Measurements from ENCODE around the gene CERS6.

Gene CERS6

DNA sequence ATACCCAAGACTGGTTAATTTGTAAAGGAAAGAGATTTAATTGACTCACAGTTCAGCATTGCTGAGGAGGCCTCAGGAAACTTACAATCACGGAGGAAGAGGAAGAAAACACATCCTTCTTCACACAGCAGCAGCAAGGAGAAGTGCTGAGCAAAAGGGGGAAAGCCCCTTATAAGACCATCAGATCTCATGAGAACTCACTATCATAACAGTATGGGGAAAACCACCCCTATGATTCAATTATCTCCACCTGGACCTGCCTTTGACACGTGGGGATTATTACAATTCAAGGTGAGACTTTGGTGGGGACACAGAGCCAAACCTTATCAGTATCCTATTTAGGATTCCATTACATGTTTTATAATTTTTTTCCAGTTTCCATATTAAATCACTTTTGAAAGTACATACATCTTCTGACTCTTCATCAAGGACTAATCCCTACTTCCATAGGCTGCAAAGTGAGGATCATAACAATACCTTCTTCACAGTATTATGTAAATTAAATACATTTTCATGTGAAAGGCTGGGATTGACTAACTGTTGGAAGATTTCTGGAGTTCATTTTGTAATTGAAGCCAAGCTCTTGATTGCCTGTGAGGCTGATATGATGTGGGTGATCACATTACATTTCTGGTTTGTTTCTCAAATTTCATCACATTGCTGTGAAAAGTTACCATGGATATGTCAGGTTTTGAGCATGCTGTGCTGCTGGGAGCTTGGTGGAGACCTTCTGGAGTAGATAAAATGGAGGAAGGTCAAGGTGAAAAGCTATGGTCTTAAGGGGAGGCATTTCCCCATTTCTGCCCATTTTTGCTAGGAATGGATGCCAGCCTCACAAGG is 31.7 kb upstream of the CERS6 start:
- TF ChIP-seq ZNF565 (CRISPR knock-in tag; conservative IDR thresholded peaks at IDR 0.05; ENCODE audit: low read depth) (no peak), RARB (CRISPR knock-in tag; IDR thresholded peaks at IDR 0.05) (no peak), ISL1 (CRISPR knock-in tag; IDR thresholded peaks at IDR 0.05) (no peak), ESRRG (CRISPR knock-in tag; IDR thresholded peaks at IDR 0.05) (no peak), ZNF8 (CRISPR knock-in tag; IDR thresholded peaks at IDR 0.05) (no peak), OSR1 (CRISPR knock-in tag; IDR thresholded peaks at IDR 0.05) (no peak), ZFP3 (CRISPR knock-in tag; IDR thresholded peaks at IDR 0.05) (no peak), GLIS3 (CRISPR knock-in tag; IDR thresholded peaks at IDR 0.05) (no peak), TSHZ2 (CRISPR knock-in tag; IDR thresholded peaks at IDR 0.05) (no peak), ARNTL (CRISPR knock-in tag; IDR thresholded peaks at IDR 0.05; ENCODE audit: borderline replicate concordance, low read depth) (no peak)
- TF ChIP-seq, protein P1, sequence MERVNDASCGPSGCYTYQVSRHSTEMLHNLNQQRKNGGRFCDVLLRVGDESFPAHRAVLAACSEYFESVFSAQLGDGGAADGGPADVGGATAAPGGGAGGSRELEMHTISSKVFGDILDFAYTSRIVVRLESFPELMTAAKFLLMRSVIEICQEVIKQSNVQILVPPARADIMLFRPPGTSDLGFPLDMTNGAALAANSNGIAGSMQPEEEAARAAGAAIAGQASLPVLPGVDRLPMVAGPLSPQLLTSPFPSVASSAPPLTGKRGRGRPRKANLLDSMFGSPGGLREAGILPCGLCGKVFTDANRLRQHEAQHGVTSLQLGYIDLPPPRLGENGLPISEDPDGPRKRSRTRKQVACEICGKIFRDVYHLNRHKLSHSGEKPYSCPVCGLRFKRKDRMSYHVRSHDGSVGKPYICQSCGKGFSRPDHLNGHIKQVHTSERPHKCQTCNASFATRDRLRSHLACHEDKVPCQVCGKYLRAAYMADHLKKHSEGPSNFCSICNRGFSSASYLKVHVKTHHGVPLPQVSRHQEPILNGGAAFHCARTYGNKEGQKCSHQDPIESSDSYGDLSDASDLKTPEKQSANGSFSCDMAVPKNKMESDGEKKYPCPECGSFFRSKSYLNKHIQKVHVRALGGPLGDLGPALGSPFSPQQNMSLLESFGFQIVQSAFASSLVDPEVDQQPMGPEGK (CRISPR knock-in tag; IDR thresholded peaks at IDR 0.05; ENCODE audit: borderline replicate concordance), result no peak
- TF ChIP-seq, protein P2, sequence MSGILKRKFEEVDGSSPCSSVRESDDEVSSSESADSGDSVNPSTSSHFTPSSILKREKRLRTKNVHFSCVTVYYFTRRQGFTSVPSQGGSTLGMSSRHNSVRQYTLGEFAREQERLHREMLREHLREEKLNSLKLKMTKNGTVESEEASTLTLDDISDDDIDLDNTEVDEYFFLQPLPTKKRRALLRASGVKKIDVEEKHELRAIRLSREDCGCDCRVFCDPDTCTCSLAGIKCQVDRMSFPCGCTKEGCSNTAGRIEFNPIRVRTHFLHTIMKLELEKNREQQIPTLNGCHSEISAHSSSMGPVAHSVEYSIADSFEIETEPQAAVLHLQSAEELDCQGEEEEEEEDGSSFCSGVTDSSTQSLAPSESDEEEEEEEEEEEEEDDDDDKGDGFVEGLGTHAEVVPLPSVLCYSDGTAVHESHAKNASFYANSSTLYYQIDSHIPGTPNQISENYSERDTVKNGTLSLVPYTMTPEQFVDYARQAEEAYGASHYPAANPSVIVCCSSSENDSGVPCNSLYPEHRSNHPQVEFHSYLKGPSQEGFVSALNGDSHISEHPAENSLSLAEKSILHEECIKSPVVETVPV (CRISPR knock-in tag; IDR thresholded peaks at IDR 0.05), result no peak
- TF ChIP-seq, protein P3, sequence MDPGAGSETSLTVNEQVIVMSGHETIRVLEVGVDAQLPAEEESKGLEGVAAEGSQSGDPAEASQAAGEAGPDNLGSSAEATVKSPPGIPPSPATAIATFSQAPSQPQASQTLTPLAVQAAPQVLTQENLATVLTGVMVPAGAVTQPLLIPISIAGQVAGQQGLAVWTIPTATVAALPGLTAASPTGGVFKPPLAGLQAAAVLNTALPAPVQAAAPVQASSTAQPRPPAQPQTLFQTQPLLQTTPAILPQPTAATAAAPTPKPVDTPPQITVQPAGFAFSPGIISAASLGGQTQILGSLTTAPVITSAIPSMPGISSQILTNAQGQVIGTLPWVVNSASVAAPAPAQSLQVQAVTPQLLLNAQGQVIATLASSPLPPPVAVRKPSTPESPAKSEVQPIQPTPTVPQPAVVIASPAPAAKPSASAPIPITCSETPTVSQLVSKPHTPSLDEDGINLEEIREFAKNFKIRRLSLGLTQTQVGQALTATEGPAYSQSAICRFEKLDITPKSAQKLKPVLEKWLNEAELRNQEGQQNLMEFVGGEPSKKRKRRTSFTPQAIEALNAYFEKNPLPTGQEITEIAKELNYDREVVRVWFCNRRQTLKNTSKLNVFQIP (CRISPR knock-in tag; IDR thresholded peaks at IDR 0.05; ENCODE audit: borderline replicate concordance, low read depth), result no peak
- ATAC-seq, result peak; percentile 85

- TF ChIP-seq RARB (CRISPR knock-in tag; IDR thresholded peaks at IDR 0.05) (no peak), CSDC2 (CRISPR knock-in tag; IDR thresholded peaks at IDR 0.05) (no peak), ARNTL (CRISPR knock-in tag; IDR thresholded peaks at IDR 0.05; ENCODE audit: borderline replicate concordance, low read depth) (no peak), TOX (CRISPR knock-in tag; IDR thresholded peaks at IDR 0.05; ENCODE audit: borderline replicate concordance) (no peak), ZC3H10 (CRISPR knock-in tag; IDR thresholded peaks at IDR 0.05) (no peak), SNAI2 (CRISPR knock-in tag; IDR thresholded peaks at IDR 0.05) (no peak), ZFP3 (CRISPR knock-in tag; IDR thresholded peaks at IDR 0.05) (no peak), ISL1 (CRISPR knock-in tag; IDR thresholded peaks at IDR 0.05) (no peak), ESRRG (CRISPR knock-in tag; IDR thresholded peaks at IDR 0.05) (no peak), GLIS3 (CRISPR knock-in tag; IDR thresholded peaks at IDR 0.05) (no peak), TCF4 (CRISPR knock-in tag; IDR thresholded peaks at IDR 0.05; ENCODE audit: borderline replicate concordance) (no peak), TSHZ2 (CRISPR knock-in tag; IDR thresholded peaks at IDR 0.05) (no peak), ZNF565 (CRISPR knock-in tag; conservative IDR thresholded peaks at IDR 0.05; ENCODE audit: low read depth) (no peak), OSR1 (CRISPR knock-in tag; IDR thresholded peaks at IDR 0.05) (no peak)
- TF ChIP-seq, protein P3 (CRISPR knock-in tag; IDR thresholded peaks at IDR 0.05; ENCODE audit: borderline replicate concordance, low read depth), result no peak
- ATAC-seq, result no peak; the same call in 2 of the 3 replicates
Measured at GRCh38 chr2:168424971-168425370, 31.1 kb upstream of the CERS6 start.
